GM12874 (cell line): Measurements from ENCODE around the gene HOXB1.

ENCODE experiments used
- TF ChIP-seq, protein P1 (sequence below): IDR thresholded peaks from 2 replicates; pipeline ENCODE4 v1.5.1; 2011; ENCODE audit warnings: low read depth, mild to moderate bottlenecking, control low read depth, low read length, moderate library complexity; ENCODE audit not compliant: insufficient read depth

The HOXB1 gene

DNA sequence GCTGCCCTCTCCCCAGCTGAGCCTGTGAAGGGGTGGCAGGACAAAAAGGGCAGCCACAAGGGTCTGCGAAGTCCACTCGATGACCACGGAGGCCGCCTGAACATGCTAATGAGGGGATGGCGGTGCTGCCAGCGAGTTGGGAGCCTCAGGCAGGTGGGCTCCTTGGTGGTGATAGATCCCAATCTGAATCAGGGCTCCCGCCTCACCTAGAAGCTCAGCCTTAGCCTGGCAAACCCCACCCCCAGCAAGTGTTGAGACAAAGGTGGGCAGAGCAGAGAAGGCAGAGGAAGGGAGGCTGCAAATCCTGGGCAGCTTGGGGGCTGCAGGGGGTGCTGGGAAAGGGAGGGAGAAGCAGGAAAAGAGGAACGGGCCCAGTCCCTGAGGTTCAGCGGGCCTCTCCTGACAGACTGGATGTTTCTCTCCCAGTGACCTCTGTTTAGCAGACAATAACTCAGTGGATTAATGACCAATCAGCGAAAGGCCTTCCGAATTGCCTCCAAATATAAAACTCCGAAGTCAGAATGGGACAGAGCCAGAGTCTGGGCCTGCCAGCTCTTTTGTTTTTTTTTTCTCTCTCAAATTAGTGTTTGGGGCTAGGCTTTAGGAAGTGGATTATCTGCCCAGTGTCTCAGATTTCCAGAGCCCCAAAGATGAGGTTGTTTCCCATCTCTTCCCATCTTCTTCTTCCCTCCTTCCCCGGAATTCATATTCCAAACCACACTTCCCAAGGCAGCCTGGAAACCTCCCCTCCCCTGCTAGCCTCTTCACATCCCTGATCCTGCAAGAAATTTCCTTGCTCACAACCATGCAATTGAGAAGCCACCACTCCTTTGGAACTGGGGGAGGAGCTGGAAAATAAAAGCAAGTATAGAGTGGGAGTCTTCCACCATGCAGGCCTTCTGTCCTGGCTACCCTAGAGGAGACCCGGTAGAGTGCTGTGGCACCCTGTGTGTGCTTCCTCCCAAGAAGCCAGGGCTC is 29.3 kb upstream of the HOXB1 start:
- TF ChIP-seq, protein P1, sequence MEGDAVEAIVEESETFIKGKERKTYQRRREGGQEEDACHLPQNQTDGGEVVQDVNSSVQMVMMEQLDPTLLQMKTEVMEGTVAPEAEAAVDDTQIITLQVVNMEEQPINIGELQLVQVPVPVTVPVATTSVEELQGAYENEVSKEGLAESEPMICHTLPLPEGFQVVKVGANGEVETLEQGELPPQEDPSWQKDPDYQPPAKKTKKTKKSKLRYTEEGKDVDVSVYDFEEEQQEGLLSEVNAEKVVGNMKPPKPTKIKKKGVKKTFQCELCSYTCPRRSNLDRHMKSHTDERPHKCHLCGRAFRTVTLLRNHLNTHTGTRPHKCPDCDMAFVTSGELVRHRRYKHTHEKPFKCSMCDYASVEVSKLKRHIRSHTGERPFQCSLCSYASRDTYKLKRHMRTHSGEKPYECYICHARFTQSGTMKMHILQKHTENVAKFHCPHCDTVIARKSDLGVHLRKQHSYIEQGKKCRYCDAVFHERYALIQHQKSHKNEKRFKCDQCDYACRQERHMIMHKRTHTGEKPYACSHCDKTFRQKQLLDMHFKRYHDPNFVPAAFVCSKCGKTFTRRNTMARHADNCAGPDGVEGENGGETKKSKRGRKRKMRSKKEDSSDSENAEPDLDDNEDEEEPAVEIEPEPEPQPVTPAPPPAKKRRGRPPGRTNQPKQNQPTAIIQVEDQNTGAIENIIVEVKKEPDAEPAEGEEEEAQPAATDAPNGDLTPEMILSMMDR = no peak

GRCh38 chr17:48559122-48559839 is 28.5 kb upstream of the HOXB1 start:
- TF ChIP-seq, protein P1 = no peak

DNA sequence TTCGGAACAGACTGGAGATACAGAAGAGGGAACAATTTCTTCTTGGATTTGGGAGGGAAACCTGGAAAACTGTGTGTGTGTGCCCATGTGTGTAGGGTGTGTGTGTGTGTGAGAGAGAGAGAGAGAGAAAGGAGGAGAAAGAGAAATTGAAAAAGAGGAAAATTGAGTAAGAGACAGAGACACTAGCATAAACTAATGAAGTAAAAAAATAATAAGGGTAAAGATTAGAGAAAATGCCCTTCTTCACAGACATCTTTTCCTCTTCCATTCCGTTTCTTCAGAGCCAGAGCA is 28.0 kb upstream of the HOXB1 start:
- TF ChIP-seq, protein P1 = no peak

GRCh38 chr17:48558057-48558830 is 27.4 kb upstream of the HOXB1 start:
- TF ChIP-seq, protein P1 = no peak

GRCh38 chr17:48556576-48557401 is 26.0 kb upstream of the HOXB1 start:
- TF ChIP-seq, protein P1 = no peak

GRCh38 chr17:48556229-48556575 is 25.4 kb upstream of the HOXB1 start:
- TF ChIP-seq, protein P1 = no peak
